Measurements from ENCODE around the gene LTN1.
"Not testable (repeated sequence)": the region's sequence is repeated elsewhere in the genome, so short reads cannot be mapped to it uniquely, and the experiment has no call there.

The LTN1 gene

DNA sequence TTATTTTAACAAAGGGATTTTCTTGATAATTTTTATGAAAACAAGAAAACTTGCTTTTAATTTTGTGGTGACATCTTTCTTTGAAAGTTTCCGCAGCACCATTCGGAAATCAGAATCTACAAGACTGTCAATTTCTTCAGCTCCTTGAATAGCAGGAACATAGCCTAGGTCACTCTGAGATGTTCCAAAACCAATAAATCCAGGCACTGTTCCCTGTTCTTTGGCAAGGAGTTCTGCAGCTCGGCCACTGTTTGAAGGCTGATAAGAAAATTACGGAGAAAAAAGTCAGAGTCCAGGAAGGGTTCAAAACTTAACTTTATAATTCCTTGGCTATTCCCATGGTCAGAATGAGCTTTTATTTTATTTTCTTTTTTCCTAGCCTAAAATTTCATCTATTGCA is 6.0 kb downstream of the LTN1 start:
- DNase-seq, result no peak

DNA sequence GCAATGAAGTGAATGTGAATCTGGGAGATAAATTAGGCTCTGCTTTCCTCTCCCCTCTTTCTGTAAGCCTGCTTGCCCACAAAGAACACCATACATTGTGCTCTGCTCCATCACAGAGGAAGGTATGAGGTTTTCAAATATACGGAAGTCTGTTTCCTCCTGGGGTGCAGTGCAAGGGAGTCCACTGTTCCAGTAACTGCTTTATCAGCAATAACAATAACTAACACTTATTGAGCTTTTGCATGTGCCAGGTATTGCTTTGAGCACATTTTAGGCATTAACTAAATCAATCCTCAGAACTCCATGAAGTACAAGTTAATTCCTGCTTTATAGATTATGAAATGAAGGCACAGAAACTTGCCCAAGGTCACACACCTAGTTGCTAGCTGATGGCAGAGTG is 10.0 kb downstream of the LTN1 start:
- DNase-seq, result no peak

DNA sequence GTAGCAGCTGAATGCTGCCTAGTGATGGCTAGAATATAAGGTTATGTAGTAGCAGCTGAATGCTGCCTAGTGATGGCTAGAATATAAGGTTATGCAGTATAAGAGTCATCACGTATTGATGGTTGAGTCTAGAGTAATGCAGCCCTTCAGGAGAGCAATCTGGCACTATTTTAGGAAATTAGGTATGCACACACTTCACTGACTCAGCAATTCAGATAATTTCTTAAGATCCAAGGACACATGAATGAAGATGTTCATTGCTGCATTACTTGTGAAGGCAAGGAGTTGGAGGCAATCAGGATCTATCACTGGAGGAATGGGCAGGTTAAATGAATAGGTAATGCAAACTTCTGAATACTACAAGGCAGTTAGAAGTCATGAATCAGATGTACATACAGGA is 13.6 kb downstream of the LTN1 start:
- DNase-seq, result no peak

DNA sequence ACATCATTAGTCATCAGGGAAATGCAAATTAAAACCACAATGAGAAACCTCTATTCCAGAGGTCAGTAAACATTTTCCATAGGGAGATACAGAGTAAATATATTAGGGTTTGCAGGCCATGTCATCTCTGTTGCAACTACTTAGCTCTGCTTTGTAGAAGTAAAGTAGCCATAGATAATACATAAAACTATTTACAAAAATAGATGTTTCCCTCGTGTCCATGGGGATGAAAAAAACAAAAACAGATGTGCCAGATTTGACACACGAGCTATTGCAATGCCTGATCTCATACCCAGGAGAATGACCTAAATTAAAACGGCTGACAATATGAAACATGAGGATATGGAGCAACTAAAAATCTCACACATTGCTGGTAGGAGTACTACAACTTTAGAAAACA is 17.3 kb downstream of the LTN1 start:
- DNase-seq, result no peak

DNA sequence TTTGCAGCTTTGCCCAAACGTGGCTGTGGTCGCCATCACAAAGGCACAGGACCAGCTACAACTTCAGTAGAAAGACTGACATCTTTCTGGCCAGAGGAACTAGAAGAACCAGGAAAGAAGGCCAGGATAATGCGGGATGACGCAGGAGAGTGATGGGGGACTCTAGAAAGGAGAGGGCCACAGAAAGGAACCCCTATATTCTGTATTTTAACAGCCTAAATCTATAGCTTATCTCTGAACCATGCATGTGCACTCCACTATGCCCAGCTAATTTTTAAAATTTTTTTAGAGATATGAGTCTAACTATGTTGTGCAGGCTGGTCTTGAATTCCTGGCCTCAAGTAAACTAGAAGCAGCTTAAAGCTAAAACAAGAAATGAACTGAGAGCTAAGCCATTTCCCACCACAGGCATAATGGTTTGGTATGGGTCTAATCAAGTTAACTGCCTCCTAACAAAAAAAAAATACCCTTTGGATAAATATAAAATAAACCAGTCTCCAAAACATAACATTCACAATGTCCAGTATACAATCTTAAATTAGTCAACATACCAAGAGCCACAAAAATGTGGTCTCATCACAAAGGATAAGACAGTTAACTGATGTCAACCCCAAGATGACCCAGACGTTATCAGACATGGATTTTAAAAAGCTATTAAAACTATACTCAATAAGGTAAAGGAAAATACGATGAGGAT is 18.0 kb downstream of the LTN1 start:
- no peak for DNase-seq

DNA sequence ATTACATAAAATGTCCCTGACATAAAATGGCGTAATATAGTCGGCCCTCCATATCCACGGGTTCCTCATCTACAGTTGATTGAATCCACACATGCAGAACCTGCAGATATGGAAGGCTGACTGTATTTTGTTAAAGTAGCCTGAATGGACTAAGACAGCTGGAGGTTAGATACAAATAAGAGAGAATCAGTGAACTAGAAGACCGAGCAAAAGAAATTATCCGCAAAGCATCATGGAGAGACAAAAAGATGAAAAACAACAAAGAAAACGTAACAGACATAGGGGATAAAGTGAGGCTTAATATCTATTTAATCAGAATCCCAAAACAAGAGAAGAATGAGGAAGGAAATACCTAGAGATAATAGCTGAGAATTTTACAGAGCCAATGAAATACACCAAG is 20.3 kb downstream of the LTN1 start:
- no peak for DNase-seq

DNA sequence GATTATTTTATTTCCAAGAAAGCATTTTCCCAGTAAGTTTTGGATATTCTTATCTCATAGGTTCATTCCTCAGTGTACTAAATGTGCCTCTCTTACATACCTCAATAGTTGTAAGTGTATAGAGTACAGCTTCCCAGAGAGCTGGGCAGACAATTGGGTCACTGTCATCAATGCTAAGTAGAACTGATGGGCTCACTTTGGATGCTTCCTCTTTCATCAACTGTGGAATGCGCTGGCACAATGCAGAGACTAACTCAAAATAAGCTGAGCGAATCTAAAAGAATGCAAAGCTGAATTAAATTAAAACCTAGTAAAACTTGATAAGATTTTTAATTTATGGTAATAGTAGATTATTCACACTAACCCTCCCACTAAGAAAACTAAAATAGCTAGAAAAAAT is 21.5 kb downstream of the LTN1 start:
- DNase-seq, result no peak

DNA sequence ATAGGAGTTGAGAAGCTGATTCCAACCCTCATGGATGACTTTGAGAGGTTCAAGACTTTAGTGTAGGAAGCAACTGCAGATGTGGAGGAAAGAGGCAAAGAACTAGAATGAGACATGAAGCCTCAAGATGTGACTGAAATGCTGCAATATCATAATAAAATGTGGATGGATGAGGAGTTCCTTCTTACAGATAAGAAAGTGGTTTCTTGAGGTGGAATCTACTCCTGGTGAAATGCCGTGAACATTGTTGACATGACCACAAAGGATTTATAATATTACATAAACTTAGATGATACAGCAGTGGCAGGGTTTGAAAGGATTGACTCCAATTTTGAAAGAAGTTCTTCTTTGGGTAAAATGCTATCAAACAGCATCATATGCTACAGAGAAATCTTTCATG is 28.8 kb downstream of the LTN1 start:
- no peak for DNase-seq

DNA sequence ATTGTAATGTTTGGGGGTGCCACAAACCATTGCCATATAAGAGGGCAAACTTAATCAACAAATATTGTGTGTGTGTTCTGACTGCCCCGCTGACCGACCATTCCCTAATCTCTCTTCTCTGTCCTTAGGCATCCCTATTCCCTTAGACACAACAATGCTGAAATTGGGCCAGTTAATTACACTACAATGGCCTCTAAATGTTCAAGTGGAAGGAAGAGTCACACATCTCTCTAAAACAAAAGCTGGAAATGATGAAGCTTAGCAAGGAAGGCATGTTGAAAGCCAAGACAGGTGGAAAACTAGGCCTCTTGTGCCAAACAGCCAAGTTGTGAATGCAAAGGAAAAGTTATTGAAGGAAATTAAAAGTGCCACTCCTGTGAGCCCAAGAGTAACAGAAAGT is 30.2 kb downstream of the LTN1 start:
- no peak for DNase-seq

DNA sequence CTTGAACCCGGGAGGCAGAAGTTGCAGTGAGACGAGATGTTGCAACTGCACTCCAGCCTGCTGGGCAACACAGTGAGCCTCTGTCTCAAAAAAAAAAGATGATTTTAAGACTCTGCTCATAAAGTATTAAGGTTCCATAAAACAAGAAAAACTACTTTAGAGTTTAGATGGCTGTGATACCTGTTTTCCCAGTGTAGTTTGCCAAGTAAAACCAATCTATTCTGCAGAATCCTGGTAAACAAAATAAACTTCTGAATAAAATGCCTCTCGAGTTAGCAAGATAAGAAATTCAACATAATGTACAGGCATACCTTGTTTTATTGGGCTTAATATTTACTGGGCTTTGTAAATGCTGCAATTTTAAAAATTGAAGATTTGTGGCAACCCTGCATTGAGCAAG is 30.8 kb downstream of the LTN1 start:
- no peak for DNase-seq

DNA sequence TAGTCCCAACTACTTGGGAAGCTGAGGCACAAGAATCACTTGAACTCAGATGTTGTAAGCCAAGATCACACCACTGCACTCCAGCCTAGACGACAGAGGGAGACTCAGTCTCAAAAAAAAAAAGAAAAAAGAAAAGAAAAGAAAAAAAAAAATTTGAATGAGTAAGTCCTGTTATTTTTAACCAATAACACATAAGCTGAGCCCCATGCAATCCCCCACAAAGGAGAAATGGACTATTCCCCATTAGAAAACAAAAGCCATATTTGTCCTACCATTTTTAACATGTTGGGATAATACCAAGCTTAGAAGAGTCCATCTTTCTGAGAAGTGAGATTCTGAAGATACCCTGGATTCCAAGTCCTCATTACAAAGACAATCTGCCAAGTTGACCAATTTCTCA is 32.4 kb downstream of the LTN1 start:
- DNase-seq, result no peak

DNA sequence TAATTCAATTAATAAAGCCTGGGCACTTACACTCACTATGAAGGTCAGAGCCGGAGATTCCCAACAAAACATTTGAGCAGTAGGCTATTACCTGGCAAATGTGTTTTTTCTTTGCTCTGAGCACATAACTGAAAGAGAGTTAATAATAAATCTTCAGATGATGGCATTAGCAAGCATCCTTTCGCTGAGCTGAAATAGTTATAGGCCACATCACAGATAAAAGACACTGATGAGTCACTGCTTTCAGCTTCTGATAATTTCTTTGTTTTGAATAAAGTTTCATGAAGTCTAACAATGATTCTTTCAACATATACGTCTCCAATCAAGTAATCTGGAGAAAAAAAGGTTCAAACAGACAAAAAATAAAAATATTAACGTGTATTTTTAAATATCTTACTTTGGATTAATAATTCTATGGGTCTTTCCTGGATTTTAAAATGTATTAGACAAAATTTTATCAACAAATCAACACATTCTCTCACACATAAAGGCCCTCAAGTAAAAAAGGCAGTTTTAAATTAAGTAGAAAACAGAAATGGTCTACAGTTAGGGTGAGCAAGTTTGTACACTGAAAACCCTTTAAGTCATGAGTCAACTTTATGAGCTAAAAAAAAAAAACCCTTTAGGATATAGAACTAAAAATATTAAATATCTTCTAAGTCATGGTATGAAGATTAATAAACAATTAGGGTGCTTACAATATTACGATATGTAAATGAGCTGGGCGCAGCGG is 33.1 kb downstream of the LTN1 start:
- DNase-seq, result no peak

DNA sequence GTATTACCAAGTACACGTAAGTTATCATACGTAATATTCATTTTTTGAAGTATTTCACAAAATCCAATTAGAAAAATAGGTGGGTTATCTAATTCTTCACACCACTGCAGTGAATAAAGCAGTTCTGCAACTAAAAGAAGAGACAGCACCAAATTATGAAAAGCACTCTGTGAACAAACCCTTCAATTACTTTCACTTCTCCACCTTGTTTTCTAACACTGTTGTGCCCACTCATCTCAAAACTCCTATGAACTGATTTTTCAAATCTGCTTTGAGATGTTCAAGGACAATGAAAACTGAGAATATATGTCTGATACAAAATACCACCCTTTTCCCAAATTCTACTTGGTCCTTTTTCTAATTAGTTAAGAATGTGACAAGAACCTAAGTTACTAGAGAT is 39.4 kb downstream of the LTN1 start:
- no peak for DNase-seq

DNA sequence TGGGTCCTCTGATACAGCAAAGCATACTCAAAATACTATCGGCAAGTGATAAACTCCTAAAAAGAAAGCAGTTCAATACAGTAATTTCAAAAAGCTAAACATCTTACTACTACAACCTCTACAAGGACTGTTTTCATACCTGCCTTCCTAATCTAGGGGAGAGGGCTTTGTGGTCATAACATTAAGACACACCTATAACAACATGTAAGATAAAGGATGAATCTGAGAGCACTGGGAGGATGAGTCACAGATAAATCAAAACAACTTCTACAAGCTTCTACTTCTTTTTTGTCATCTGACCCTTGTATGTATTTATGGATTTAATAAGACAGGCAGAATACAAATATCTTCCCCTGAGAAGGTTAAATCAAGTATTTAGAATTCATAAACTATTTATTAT is 40.0 kb downstream of the LTN1 start:
- DNase-seq, result no peak

DNA sequence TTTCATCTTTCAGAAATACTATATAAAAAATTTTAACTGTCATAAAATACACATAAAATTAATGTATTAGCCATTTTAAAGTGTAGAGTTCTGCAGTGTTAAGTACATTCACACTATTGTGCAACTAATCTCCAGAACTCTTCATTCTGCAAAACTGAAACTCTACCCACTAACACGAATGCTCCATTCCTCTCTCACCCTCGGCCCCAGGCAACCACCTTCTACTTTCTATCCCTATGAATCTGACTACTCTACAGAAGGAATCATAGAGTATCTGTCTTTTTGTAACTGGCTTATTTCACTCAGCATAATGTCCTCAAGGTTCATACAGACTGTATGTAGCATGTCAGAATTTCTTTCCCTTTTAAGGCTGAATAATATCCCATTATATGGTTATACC is 43.4 kb downstream of the LTN1 start:
- no peak for DNase-seq

DNA sequence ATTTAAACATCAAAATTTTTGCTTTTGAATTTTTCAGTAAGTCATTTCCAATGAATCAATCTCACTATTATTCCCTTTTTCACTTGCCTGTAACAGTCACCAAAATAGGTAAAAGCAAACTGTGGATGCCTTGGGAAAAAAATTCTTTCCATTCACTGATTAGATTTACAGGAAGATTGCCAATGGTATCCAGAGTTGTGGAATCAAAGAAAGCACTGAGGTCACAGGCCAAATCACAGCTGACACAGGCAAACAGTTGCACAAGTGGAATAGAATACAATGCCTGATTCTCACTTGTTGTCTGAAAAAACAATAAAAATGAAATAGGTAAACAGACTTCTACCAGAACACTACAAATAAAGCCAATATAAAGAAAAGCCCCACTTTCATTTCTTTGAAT is 48.4 kb downstream of the LTN1 start:
- DNase-seq, result no peak

DNA sequence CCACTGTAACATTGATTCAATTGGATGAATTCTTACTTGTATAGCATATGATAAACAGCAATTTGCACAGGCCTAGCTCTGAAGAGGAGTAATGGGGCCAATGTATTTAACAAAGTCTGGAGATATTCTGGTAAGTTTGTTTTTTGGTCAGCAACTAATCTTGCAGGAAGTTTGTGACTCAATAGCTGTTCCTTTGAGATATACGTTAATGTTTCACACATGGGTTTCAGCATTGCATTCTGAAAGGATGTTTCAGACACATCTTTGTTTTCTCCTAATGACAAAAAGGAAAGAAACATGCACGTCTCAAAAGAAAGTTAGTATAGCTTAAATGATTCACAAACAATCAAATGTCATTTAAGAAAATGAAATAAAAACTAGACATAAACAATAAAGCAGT is 49.0 kb downstream of the LTN1 start:
- no peak for DNase-seq

DNA sequence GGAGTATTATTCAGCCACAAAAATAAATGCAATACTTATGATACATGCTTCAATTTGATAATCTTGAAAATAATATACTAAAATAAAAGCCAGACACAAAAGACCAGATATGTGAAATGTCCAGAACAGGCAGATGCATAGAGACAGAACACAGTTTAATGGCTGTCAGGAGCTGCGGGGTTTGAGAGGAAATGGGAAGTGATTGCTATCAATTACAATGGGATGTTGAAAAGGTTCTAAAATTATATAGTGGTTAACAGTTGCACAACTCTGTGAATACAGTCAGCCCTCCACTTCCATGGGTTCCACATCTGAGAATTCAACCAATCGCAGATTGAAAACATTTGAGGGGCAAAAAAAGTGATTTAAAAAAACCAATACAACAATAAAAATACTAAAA is 54.0 kb downstream of the LTN1 start:
- DNase-seq, result no peak

DNA sequence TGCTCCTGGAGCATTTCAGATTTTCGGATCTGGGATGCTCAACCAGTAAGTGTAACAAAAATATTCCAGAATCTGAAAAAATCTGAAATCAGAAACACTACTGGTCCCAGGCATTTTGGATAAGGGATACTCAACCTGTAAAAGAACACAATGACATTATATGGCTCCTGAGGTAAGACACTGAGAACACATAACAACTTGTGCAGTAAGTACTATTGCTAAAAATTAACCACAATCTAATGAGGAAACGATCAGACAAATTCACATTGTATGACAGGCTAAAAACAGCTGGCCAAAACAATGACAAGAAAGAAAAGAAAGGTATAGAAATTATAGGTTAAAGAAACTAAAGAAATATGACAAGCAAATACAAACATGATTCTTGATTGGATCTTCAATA is 54.9 kb downstream of the LTN1 start:
- DNase-seq, result no peak

DNA sequence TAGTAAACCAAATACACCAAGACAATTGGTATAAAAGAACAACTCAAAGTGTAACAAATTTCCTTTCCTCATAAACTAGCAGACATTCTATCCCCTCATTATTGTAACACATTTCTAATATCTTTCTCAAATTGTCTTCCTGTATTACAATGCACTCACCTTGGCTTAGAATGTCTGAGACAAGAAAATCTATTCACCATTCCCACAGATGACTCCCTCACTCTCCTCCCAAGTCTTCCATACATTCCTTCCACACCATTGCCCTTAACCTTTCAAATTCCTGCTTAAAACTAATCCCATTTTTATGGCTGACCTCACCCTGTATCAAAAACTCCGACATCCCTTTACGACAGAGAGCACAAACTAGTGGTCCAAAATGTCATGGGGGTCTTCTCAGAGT is 56.0 kb downstream of the LTN1 start:
- no peak for DNase-seq

DNA sequence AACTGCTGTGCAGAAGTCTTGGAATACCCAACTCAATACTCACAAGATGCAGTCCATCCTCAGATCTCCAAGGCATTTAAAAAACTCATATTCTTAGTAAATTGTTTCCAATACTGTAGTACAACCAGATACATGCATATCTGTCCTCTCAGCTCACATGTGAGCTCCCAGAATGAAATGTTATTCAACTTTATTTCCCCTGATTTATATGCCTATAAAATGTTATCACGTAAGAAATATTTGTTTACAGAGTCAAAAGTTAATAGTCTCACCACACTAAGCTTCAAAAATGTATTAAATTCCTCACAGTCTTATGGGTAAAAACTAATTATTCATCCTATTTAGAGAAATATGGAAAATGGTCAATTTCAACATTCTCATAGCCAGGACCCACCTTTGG is 56.6 kb downstream of the LTN1 start:
- DNase-seq, result no peak

DNA sequence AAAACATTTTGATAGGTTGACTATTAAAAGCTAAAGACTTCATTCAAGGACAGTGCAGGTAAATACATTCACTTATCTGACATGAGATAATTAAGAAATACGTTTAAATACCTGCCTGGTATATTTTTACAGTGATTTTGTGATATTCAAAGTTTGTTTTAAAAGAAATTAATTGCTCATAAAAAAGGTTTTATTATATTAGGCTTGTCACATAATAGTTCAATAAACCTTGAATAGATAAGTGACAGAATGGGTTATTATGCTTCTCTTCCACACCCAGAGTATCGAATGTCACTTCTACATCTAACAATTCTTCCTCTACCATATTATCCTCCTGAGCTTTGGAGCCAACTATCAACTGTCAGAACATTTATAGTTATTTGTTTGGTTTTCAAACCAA is 60.0 kb downstream of the LTN1 start:
- no peak for DNase-seq

DNA sequence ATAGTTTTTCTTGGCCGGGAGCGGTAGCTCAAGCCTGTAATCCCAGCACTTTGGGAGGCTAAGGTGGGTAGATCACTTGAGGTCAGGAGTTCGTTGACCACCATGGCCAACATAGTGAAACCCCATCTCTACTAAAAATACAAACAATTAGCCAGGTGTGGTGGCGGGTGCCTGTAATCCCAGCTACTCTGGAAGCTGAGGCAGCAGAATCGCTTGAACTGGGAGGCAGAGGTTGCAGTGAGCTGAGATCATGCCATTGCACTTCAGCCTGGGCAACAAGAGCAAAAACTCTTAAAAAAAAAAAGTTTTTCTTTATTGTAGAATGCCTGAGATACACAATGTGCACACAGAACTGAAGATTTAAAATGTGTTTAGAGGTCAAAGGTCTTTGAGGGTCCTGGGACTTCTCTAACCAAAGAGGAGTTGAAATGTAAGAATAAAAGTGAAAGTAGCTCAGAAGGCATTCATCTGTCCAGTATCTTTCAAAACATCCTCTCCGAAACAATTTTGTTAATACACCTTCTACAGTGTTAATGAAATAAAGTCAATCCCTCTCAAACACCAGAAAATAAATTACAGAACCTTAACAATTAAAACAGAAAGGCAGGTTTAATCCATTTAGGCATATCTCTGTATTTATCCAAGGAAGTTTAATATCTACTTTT is 60.8 kb downstream of the LTN1 start:
- DNase-seq, result not testable (repeated sequence)

DNA sequence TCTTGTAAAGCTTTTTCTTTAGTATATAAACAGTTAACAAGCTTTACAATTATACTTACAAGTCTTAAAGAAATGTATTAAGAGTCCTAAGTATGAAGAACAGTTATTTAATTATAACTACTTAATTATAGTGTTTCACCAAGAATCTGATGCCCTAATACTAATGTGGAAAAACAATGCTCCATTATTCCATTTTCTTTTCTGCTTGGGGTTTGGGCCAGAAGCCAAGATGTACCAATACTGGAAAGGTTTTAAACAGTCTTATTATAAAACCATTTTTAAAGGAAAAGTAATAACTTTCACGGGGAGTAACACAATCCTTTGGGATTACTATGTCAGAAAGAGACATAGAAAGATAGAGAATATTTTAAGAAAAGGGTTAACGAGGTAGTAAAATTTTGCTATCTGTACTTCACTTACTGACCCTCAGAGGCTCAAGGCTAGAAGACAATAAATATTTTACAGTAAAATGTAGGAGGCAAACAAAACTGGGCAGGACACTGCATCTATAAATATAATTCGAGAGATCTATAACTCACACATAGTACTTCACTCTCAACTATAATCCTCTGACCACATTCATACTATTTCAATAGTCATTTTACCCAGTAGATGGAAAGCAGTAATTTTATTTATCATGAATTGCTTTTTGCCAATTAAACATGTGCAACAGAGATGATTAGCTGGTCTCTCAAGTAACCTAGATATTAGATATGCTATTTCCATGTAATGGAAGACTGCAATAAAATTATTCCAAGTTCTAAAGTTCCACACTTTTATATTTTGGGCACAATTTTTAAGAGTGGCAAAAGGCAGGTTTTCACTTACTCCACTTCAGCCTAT is 63.9 kb downstream of the LTN1 start:
- DNase-seq, result no peak

Data from NCI-H1694 treated with DMSO at 0.1 percent for 48 hours (cell line).